GM21381 (cell line): ENCODE results near the gene LSR.

ENCODE experiments used
- ATAC-seq: cut with Tn5 transposase; IDR thresholded peaks from one replicate; pipeline ENCODE4 v1.9.1; 2021; ENCODE audit warnings: mild to moderate bottlenecking, moderate library complexity; ENCODE audit not compliant: unreplicated experiment

The LSR gene

DNA sequence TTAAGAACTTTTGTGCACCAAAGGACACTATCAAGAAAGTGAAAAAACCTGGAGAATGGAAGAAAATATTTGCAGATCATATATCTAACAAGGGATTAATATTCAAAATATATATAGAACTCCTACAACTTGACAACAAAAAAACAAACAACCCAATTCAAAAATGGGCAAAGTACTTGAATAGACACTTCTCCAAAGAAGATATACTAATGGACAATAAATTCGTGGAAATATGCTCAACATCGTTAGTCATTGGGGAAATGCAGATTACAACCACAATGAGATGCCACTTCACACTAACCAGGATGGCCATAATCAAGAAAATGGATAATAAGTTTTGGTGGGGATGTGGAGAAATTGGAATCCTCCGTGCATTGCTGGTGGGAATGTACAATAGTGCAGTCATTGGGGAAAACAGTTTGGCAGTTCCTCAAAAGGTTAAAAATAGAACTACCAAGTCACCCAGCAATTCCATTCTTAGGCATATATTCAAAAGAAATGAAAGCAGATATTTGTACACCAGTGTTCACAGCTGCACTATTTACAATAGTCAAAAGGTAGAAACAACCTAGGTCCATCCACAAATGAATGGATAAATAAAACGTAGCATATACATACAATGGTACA is 2.2 kb upstream of the LSR start:
- no peak for ATAC-seq

DNA sequence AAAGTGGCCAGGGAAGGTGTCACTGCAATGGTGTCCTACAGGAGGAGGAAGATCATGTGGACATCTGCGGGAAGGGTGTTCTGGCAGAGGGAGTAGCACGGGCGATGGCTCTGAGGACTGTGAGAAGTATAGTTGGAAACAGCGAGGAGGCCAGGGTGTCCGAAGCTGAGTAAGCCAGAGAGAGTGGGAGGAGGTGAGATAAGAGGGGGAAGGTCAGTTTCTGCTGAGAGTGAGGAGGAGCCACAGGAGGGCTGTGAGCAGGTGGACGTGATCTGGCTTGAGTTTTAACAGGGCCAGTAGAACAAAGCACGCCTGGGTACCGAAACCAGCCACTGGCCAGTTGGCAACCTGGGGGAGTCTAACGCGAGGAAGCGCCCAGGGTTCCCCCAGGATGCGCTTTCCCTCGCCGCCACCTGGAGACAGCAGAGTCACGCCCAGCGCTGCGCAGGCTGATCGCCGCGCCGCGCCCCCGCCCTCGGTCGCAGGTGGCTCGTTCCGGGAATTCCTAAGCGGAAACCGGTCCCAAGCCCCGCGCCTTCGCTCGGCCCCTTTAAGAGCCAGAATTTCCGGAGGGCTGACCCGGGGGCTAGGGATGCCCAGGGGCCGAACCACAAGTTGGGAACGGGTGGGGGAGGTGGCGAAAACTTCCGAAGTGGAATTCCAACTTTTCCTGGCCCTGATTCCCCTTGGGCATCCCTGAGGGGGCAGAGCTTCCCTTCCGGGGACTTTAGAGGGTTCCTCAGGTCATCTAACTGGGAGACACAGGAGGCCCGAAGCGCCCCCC is 1.1 kb upstream of the LSR start:
- peak; percentile 31 for ATAC-seq

DNA sequence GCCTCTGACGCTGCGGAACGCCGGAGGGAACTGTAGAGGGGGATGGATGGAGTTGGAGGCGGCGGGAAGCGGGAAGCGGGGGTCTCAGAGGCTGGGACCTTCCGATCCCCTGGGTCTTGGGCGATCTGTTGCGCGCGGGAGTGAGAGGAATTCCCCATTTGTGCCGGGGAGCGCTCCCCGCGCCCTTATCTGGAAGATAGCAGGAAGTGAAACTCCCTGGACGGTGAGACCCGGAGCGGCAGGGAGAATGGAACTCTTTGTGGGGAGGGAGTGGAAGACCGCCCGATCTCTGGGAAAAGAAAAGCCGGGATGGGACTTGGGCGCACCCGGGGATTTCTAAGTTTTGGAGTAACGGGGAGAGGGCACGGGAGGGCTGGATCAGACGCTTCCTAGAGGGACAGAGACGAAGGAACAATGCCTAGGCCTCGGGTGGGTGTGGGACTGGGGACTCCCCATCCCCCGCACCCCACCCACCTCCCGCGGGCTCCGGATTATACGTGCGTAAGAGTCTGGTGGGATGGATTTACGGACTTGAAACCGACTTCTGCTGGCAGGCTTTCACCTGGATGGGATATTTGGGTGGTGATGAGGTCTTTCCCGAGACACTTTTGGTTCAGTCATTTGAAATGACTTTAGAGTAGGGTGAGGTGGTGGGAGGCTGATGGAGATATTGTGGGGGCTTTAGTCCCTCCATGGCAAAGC is 495 bp downstream of the LSR start:
- peak; percentile 4 for ATAC-seq

GRCh38 chr19:35249848-35250711 is 1.3 kb downstream of the LSR start:
- no peak for ATAC-seq

DNA sequence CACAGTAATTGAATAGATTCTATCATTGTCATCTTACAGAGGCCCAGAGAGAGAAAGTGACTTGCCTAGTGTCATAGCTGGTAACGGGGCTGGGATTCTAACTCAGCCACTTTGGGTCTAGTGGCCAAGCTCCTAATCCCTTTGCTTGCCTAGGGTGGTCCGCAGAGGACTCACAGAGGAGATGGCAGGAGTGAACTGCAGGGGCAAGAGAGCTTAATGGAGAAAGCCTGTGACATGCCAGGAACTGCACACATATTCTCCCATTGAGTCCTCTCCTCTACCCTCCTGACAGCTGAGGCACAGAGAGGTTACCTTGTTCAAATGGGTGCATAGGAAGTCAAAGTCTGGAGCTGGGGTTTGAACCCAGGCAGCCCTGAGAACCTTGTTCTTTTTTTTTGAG is 2.7 kb downstream of the LSR start:
- ATAC-seq, result no peak

DNA sequence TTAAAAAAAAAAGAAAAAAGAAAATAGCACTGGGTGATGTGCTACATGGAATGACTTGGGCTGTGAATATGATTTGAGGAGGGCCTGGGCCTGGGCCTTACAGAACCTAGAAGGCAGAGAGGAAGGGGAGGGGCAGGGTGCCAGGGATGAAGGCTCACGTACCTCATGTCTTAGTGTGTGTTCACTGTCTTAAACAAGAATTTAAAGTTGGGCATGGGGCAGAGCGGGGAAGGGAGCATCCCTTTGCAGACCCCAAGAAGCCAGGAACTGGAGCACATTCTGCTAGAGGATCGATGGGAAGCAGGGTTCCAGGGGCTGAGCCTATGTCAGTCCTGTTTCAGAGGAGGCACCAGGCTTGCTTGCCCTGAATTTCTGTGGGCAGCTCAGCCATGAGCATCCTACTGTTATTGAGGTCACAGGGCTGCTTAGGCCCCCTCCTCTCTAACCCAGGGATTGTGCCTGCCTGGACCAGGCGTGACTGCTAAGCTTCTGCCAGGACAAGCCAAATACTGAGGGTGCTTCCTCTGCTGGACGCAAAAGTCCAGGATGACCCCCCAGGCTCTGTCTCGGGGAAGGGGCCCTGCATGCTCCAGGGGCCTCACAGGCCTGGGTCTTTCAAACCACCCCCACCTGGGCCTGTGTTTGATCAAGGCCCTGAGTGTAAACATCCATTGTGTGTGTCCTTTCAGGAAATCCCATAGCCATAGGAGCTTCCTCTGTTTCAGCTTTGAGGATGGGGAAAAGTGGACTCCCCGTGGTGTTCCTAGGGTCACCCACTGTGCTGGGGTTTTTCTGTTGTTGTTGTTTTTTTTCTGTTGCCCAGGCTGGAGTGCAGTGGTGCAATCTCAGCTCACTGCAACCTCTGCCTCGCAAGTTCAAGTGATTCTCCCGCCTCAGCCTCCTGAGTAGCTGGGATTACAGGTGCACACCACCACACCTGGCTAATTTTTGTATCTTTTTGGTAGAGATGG is 4.8 kb downstream of the LSR start:
- no peak for ATAC-seq

DNA sequence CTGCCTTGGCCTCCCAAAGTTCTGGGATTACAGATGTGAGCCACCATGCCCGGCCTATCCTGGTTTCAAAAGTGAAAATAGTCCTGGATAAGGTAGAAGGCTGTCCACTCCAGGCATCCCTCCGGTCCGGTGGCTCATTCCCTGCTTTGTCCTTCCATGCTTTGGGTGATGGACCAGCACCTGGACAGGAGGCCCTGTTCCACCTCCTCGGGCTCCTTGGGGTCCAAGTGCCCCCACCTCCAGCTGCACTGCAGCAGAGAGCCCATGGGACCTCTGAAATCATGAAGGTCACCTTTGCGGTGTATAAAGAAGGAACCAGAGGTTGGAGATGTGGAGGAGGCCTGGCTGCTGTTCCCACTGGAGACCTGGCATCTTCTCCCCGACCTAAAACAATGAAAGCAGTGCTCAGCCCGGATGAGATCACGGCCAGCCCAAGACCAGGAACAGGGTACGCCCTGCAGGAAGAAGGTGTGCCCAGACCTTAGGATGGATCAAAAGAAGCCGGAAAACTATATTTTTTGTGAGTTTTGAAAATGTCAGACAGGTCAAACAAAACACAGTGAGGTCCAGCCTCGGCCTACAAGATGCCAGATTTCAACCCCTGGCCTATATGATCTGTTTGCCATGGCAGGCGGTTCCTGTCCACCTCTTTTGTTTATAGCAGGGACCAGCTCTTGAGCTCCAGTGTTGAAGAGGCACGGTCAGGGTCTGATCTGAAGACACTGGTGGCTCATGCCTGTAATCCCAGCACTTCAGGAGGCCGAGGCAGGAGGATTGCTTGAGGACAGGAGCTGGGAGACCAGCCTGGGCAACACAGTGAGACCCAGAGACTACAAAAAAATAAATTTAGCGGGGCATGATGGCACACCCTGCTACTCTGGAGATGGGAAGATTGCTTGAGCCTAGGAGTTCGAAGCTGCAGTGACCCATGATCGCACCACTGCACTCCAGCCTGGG is 5.8 kb downstream of the LSR start:
- ATAC-seq, result no peak

DNA sequence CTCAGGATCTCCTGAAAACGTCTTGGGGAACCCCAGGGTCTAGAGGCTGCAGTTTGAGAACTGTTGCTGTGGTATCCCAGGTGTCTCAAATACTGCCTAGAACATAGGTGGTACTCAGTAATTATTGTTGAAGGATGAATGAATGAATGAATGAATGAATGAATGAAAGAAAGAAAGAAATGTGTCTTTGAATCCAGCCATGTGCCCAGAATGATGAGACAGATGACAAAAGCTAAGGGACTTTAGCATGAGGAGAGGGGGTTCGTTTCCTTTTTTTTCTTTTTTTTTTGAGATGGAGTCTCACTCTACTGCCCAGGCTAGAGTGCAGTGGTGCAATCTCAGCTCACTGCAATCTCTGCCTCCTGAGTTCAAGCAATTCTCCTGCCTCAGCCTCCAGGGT is 7.8 kb downstream of the LSR start:
- no peak for ATAC-seq

DNA sequence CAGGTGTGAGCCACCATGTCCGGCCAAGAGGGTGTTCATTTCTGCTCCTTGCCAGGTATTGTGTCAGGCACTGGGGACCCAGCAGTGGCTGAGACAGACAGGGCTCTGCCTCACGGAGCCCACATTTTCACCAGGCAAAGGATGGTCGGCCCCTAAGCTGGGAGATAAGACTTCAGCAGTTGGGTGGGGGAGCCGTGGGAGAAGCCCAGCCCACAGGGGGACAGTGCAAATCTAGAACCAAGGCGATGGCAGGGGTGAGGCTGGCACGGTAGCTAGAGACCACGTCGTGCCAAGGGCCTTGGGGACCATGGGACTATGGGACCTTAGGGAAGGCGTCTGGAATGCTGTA is 8.3 kb downstream of the LSR start:
- no peak for ATAC-seq

- no peak for ATAC-seq
Measured at GRCh38 chr19:35260694-35261304, 12.0 kb downstream of the LSR start.

DNA sequence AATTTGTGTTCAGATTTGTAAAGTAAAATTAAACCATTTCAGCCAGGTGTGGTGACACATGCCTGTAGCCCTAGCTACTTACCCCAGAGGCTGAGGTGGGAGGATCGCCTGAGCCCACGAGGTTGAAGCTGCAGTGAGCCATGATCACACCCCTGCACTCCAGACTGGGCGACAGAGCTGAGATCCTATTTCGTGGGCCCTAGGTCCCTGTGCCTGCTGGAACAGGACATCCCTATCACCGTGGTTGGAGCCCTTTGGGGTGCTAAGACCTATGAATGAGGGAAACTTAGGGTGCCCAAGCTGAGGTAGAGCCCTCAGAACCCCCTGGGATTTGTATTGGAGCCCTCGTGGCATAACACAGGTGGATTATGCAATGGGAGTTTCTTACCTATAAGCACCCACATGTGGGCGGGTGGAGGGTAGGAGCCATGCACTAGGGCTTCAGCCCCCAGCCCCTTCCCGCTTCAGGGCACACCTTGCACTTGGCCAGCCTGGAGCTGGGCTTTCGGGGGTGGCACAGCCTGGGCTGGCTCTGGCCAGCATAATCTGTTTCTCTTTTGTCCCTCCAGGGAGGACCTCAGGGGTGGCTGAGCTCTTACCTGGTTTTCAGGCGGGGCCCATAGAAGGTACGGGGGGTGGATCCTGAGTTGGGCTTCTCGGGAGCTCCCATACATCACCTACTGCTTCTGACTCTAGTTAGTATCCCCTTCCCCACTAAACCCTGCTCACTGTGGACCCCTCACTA is 12.7 kb downstream of the LSR start:
- no peak for ATAC-seq

GRCh38 chr19:35262101-35262761 is 13.4 kb downstream of the LSR start:
- no peak for ATAC-seq

GRCh38 chr19:35264268-35265125 is 15.7 kb downstream of the LSR start:
- no peak for ATAC-seq

DNA sequence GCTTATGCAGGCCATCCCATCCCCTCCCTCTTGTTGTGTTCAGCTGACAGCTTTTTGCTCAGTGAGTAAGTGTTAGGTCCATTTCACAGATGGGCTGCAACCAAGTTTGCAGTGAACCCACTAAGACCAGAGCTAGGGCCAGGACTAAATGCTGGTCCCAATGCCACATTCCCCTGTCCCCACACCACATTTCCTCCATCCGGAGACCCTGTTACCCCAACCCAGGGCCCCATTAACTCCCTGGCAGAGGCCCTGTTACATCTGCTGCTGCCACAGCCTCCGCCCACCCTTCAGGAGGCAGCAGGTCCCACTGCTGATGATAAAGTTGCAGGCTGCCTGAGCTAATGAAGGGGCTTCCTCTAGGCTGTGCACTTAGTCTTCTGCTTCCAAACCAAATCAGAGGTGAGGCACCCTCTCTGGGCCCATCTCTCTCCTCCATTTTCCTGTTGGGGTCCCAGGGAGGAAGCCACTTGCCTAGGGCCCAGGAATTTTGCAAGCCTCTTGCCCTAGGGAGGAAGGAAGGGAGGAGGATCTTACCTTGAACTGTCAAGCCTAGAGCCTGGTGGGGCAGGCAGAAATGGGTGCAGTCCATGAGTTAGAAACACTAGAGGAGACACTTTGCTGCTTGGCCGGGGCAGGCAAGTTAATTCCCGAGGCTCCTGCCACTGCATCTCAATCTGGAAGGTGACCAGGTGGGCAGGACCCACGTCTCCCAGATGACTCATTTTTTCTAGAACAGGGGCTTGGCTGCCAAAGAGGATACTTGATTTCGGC is 16.5 kb downstream of the LSR start:
- ATAC-seq, result no peak

DNA sequence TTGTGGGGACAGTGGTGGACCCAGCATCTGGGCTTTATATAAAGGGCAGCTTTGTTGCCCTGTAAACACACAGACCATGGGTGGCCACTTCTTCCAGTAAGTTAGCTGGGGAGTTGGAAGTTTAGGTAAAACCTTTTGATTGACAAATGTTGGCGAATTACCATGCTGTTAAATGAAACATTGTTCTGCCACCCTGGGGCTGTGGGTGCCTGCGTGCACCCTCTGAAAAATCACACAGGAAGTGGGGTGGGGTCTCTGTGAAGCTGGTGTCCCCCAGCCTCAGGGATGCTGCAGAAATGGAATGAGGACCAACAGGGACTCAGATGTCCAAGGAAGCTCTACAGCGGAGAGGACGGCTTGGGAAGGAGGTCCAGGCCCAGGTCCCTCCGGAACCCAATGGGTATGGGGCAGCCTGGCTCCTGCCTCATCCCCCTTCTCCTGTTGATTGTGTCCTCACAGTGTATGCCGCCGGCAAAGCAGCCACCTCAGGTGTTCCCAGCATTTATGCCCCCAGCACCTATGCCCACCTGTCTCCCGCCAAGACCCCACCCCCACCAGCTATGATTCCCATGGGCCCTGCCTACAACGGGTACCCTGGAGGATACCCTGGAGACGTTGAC is 17.2 kb downstream of the LSR start:
- no peak for ATAC-seq
